ENCODE data around the gene ZNF451. TPM values are rescaled to one million over a fixed set of nuclear protein-coding genes. Genes with fewer than 3 reads are reported as not detected.

The ZNF451 gene
- total RNA-seq, 1 donor from 2014 or later = 61.0 TPM

DNA sequence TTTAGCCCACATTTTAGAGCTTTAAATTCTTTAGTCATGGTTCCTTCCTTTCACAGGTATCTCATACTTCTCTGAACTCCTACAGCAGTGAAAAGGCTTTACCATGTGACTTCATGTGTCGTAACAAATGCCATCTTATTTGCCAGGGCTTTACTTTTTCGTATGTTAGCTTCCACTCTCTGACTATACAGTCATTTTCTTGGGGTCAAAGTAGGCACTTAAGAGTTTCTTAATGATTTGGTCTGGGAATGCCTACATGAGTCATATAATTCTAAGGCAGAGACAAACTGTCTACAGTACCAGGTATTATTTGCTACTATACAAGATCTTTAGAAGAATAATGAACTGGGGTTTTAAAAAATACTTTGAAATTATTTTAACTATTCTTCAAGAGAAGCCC is 117.2 kb downstream of the ZNF451 start:
- Mint-ChIP-seq H3K27me3 (ENCODE audit: low read depth) (no peaks in the 10 kb centered on the region), H3K4me3 (no peak overlapping the region)

DNA sequence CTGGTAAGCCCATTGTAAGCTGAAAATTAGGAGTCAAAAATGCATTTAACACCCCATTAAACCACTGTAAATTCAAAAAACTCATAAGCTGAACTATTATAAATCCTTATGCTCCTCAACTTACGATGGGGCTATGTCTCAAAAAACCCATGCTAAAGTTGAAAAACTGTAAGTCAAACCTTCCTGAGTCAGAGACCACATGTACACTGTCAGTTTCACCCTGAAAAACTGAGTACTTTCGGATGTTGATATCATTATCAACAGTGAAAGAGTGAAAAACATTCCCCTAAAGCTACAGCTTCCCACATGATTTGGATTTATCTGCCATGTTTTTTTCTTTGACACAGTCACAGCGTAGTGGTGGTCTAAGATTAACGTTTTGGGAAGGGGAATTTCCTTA is 117.9 kb downstream of the ZNF451 start:
- H3K4me3 Mint-ChIP-seq = no peak overlapping the region

More for the DNA sequence above, 117.2 kb downstream of the ZNF451 start:
- H3K9me3 Mint-ChIP-seq = no peaks in the 10 kb centered on the region
- TF ChIP-seq, protein P1, sequence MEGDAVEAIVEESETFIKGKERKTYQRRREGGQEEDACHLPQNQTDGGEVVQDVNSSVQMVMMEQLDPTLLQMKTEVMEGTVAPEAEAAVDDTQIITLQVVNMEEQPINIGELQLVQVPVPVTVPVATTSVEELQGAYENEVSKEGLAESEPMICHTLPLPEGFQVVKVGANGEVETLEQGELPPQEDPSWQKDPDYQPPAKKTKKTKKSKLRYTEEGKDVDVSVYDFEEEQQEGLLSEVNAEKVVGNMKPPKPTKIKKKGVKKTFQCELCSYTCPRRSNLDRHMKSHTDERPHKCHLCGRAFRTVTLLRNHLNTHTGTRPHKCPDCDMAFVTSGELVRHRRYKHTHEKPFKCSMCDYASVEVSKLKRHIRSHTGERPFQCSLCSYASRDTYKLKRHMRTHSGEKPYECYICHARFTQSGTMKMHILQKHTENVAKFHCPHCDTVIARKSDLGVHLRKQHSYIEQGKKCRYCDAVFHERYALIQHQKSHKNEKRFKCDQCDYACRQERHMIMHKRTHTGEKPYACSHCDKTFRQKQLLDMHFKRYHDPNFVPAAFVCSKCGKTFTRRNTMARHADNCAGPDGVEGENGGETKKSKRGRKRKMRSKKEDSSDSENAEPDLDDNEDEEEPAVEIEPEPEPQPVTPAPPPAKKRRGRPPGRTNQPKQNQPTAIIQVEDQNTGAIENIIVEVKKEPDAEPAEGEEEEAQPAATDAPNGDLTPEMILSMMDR (conservative IDR thresholded peaks at IDR 0.05) = no peak
- no peak for DNase-seq (ENCODE audit: low read depth, low spot score)
- H3K4me1 Mint-ChIP-seq = peaks cover 14% of the 10 kb centered on the region
- no peak overlapping the region for H3K27ac Mint-ChIP-seq (ENCODE audit: unreplicated experiment)
- peaks cover 9% of the 10 kb centered on the region for H3K36me3 Mint-ChIP-seq (ENCODE audit: low read depth)

DNA sequence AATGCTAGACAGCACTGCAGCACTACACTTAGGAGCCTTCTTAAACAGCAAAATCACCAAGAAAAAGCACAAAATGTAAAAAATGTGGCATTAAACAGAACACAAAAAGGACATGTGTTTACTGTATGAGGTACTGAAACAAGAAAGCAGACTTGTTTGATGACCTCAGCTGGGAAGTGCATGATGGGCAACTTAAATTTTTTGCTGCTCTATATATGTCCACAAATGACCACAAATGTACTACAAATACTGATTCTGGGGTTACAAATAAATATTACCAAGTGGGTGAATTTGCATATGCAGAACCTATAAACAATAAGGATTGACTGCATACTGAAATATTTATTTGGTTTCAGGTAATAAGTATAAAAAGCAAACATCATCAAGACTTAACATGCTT is 119.0 kb downstream of the ZNF451 start:
- Mint-ChIP-seq H3K27ac (ENCODE audit: unreplicated experiment) (no peak overlapping the region), H3K36me3 (ENCODE audit: low read depth) (peaks cover 10% of the 10 kb centered on the region), H3K27me3 (ENCODE audit: low read depth) (no peaks in the 10 kb centered on the region), H3K4me3 (no peak overlapping the region), H3K4me1 (peaks cover 11% of the 10 kb centered on the region), H3K9me3 (no peaks in the 10 kb centered on the region)
- TF ChIP-seq, protein P1 (conservative IDR thresholded peaks at IDR 0.05) = no peak
- DNase-seq (ENCODE audit: low read depth, low spot score) = no peak

More for the DNA sequence above, 117.9 kb downstream of the ZNF451 start:
- peaks cover 11% of the 10 kb centered on the region for H3K4me1 Mint-ChIP-seq
- DNase-seq (ENCODE audit: low read depth, low spot score) = no peak
- no peak overlapping the region for H3K27ac Mint-ChIP-seq (ENCODE audit: unreplicated experiment)
- H3K36me3 Mint-ChIP-seq (ENCODE audit: low read depth) = peaks cover 7% of the 10 kb centered on the region
- TF ChIP-seq, protein P1 (conservative IDR thresholded peaks at IDR 0.05) = no peak
- H3K27me3 Mint-ChIP-seq (ENCODE audit: low read depth) = no peaks in the 10 kb centered on the region
- H3K9me3 Mint-ChIP-seq = no peaks in the 10 kb centered on the region

DNA sequence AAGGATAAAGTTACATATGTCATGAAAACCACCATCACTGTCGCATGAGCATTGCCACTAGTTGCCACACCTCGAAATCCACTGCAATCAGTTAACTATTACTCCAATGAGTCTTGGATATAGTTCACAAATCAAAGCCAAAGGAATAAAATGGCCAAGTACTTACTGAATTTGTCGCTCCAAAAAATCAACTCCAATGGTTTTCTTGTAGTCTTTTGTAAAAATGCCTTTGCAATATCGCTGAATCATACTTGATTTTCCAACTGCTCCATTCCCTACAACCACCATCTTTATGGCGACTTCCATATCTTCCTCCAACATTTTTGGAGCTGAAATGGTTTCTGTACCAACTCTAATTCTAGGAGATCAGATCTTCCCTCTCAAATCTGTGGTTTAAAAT is 120.1 kb downstream of the ZNF451 start:
- Mint-ChIP-seq H3K4me1 (peaks cover 11% of the 10 kb centered on the region), H3K36me3 (ENCODE audit: low read depth) (peaks cover 15% of the 10 kb centered on the region), H3K27me3 (ENCODE audit: low read depth) (no peaks in the 10 kb centered on the region), H3K4me3 (no peak overlapping the region), H3K9me3 (peaks cover 4% of the 10 kb centered on the region), H3K27ac (ENCODE audit: unreplicated experiment) (no peak overlapping the region)
- TF ChIP-seq, protein P1 (conservative IDR thresholded peaks at IDR 0.05) = no peak
- no peak for DNase-seq (ENCODE audit: low read depth, low spot score)

DNA sequence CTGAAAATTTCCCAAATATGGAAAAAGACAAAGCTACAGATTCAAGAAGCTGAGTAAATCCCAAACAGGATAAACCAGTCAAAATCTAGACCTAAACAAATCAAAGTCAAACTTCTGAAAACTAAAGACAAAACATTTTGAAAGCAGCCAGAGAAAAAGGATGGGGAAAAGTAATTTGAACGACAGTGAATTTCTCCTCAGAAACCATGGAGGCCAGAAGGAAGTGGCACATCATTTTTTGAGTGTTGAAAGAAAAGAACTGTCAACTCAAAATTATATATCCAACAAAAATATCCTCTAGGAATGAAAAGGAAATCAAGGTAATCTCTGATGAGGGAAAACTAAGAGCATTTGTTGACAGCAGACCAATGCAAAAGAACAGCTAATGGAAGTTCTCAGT is 125.3 kb downstream of the ZNF451 start:
- no peak overlapping the region for H3K27ac Mint-ChIP-seq (ENCODE audit: unreplicated experiment)

More for the DNA sequence above, 125.3 kb downstream of the ZNF451 start:
- H3K27me3 Mint-ChIP-seq (ENCODE audit: low read depth) = no peaks in the 10 kb centered on the region
- peaks cover 5% of the 10 kb centered on the region for H3K9me3 Mint-ChIP-seq
- peaks cover 20% of the 10 kb centered on the region for H3K4me1 Mint-ChIP-seq
- DNase-seq (ENCODE audit: low read depth, low spot score) = no peak
- H3K36me3 Mint-ChIP-seq (ENCODE audit: low read depth) = peaks cover 32% of the 10 kb centered on the region
- no peak overlapping the region for H3K4me3 Mint-ChIP-seq
- TF ChIP-seq, protein P1 (conservative IDR thresholded peaks at IDR 0.05) = no peak

All from neural crest cell (in vitro differentiated cells).